ENCODE results near the gene MPND. TPM values are rescaled to one million over a fixed set of nuclear protein-coding genes. Genes with fewer than 3 reads are reported as not detected.

MPND gene
- total RNA-seq, 1 donor from 2014 or later: 25.2 TPM

DNA sequence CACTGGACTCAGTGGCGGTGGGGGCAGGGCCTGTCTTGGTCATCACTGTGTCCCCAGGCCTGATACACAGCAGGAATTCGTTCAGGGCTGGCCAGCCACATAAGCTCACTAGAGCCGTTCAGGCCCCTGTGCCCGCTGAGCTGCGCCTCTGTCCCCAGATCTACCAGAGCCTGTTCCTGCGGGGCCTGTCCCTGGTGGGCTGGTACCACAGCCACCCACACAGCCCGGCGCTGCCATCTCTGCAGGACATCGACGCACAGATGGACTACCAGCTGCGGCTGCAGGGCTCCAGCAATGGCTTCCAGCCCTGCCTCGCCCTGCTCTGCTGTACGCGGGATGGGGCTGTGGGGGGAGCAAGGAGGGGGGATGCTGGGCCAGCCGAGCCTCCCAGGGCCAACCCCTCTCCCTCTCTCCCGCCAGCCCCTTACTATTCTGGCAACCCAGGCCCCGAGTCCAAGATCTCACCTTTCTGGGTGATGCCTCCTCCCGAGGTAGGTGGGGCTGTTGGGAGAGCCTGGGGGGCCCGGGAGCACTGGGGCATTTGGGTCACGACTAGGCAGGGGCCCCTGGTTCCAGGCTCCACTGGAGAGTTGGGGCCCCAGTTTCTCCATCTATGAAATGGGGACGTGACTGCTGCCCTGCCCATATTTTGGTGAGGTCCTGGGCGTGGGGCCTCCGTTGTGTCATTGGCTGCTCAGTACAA lies 13.9 kb downstream of the MPND start:
- TF ChIP-seq, protein P1, sequence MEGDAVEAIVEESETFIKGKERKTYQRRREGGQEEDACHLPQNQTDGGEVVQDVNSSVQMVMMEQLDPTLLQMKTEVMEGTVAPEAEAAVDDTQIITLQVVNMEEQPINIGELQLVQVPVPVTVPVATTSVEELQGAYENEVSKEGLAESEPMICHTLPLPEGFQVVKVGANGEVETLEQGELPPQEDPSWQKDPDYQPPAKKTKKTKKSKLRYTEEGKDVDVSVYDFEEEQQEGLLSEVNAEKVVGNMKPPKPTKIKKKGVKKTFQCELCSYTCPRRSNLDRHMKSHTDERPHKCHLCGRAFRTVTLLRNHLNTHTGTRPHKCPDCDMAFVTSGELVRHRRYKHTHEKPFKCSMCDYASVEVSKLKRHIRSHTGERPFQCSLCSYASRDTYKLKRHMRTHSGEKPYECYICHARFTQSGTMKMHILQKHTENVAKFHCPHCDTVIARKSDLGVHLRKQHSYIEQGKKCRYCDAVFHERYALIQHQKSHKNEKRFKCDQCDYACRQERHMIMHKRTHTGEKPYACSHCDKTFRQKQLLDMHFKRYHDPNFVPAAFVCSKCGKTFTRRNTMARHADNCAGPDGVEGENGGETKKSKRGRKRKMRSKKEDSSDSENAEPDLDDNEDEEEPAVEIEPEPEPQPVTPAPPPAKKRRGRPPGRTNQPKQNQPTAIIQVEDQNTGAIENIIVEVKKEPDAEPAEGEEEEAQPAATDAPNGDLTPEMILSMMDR (IDR thresholded peaks at IDR 0.05): no peak
- DNase-seq (no peak), ATAC-seq (ENCODE audit: low read depth) (no peak)
- Mint-ChIP-seq H3K9me3 (no peaks in the 10 kb centered on the region), H3K4me1 (peaks cover 2% of the 10 kb centered on the region), H3K36me3 (ENCODE audit: low read depth) (peaks cover 29% of the 10 kb centered on the region), H3K27me3 (no peaks in the 10 kb centered on the region), H3K27ac (no peak overlapping the region), H3K4me3 (no peak overlapping the region)
- CTCF ChIA-PET: no interaction called here
- POLR2A ChIA-PET: interaction anchor here (0.7 kb wide), 1 partner anchor 84 kb away, joined by 5 read pairs; no protein-coding TSS in a partner anchor
- intact Hi-C loops (cut with micrococcal nuclease): no loop called here

DNA sequence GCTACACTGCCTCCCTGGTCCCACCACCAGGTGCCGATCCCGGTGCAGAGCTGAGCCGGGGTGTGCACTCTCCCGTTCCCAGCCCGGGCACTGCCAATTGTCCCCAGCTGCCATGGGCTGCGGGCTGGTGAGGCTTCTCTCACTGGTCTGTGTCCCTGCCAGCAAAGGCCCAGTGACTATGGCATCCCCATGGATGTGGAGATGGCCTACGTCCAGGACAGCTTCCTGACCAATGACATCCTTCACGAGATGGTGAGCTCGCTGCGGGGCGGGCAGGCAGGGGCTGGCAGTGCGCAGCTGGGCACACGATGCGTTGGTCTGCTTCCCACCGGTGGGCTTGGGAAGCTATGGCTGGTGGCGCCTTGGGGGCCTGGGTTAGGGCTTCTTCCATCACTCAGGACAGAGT lies 14.6 kb downstream of the MPND start:
- TF ChIP-seq, protein P1 (IDR thresholded peaks at IDR 0.05): no peak
- ChIA-PET POLR2A (no interaction called here), CTCF (no interaction called here)

DNA sequence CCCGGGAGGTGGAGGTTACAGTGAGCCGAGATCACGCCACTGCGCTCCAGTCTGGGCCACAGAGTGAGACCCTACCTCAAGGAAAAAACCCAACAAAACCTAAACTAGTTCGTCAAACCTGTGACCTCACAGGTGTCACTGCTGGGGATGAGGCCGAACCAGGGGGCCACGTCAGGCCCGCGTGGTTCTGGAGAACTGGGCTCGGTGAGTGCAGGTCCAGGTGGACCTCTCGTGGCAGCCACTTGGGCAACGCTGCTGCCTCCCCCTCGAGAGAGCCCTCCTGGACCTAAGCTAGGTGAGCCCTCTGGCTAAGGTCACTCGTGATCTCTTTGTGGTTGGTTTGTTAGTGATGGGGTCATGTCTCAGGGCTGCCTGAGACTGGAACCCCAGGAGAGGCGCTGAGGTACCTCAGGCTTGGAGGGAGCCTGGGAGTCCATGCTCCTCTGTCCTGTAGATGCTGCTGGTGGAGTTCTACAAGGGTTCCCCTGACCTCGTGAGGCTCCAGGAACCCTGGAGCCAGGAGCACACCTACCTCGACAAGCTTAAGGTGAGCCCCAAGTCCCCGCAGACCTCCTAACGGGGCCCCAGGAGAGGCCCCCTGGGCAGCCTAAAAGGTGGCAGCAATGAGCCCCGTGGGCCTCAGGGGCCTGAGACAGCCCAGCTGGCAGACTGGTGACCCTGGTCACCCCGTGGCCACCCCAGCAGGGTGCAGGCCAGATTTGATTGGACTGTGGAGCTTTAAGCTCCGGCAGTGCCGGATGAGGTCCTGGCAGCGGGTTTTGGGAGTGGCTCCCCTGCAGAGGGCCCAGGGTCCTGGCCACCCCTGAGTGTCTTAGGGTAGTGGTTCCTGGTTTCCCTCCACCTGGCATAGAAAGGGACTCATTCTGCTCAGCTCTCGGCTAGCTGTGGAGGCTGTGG lies 15.6 kb downstream of the MPND start:
- ATAC-seq (ENCODE audit: low read depth) (no peak), DNase-seq (no peak)
- H3K27me3 Mint-ChIP-seq: no peaks in the 10 kb centered on the region
- TF ChIP-seq, protein P1 (IDR thresholded peaks at IDR 0.05): no peak
- ChIA-PET POLR2A (no interaction called here), CTCF (no interaction called here)
- no peaks in the 10 kb centered on the region for H3K9me3 Mint-ChIP-seq
- H3K27ac Mint-ChIP-seq: no peak overlapping the region
- intact Hi-C loops (cut with micrococcal nuclease): no loop called here
- peaks cover 42% of the 10 kb centered on the region for H3K36me3 Mint-ChIP-seq (ENCODE audit: low read depth)
- H3K4me3 Mint-ChIP-seq: no peak overlapping the region
- no peaks in the 10 kb centered on the region for H3K4me1 Mint-ChIP-seq

More for the DNA sequence above, 14.6 kb downstream of the MPND start:
- ATAC-seq (ENCODE audit: low read depth): no peak
- DNase-seq: no peak
- Mint-ChIP-seq H3K4me3 (no peak overlapping the region), H3K4me1 (no peaks in the 10 kb centered on the region), H3K27me3 (no peaks in the 10 kb centered on the region), H3K27ac (no peak overlapping the region), H3K9me3 (no peaks in the 10 kb centered on the region), H3K36me3 (ENCODE audit: low read depth) (peaks cover 35% of the 10 kb centered on the region)
- intact Hi-C loops (cut with micrococcal nuclease): no loop called here

DNA sequence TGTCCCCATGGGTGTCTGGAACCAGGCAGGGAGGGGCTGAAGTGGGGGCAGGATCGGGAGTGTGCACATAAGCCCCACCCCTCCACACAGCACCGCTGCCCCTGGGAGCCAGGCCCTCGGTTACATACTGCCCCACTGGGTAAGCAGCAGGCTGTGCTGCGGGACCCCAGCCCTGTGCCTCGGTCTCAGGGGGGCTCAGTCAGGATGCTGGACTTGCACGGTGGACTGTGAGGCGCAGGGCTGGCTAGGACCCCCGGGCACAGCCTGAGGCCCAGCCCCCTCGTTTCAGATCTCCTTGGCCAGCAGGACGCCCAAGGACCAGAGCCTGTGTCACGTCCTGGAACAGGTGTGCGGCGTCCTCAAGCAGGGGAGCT lies 16.3 kb downstream of the MPND start:
- H3K27ac Mint-ChIP-seq: no peak overlapping the region
- no peaks in the 10 kb centered on the region for H3K27me3 Mint-ChIP-seq
- H3K9me3 Mint-ChIP-seq: no peaks in the 10 kb centered on the region
- no peaks in the 10 kb centered on the region for H3K4me1 Mint-ChIP-seq
- no peak overlapping the region for H3K4me3 Mint-ChIP-seq
- TF ChIP-seq, protein P1 (IDR thresholded peaks at IDR 0.05): no peak
- no peak for ATAC-seq (ENCODE audit: low read depth)
- no peak for DNase-seq
- CTCF ChIA-PET: no interaction called here
- POLR2A ChIA-PET: no interaction called here
- peaks cover 42% of the 10 kb centered on the region for H3K36me3 Mint-ChIP-seq (ENCODE audit: low read depth)
- intact Hi-C loops (cut with micrococcal nuclease): no loop called here

DNA sequence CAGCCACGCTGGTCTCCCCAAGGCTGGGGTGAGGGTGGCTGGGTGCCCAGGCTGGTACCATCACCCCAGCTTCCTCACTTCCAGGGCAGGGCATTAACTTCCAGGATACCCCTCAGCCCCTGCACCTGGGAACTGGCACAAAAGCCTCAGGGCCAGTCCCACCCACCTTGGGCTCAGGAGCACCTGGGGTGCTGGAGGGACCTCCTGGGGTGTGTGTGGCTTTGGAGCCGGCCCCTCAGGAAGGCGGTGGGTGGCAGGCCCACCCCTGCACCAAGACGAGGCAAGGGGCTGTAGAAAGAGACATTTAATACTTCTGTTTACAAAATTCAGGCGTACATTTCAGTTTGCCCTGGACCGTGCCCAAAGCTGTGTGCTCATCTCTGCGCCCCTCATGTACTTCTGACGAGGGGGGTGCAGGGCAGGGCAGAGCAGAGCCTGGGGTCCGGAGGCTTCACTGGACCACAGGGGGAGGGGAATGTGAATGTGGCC lies 16.8 kb downstream of the MPND start:
- ChIA-PET CTCF (no interaction called here), POLR2A (no interaction called here)
- no peak overlapping the region for H3K4me3 Mint-ChIP-seq
- DNase-seq (no peak), ATAC-seq (ENCODE audit: low read depth) (no peak)
- H3K27ac Mint-ChIP-seq: no peak overlapping the region
- TF ChIP-seq, protein P1 (IDR thresholded peaks at IDR 0.05): no peak
- peaks cover 45% of the 10 kb centered on the region for H3K36me3 Mint-ChIP-seq (ENCODE audit: low read depth)
- intact Hi-C loops (cut with micrococcal nuclease): no loop called here
- no peaks in the 10 kb centered on the region for H3K4me1 Mint-ChIP-seq
- no peaks in the 10 kb centered on the region for H3K9me3 Mint-ChIP-seq
- H3K27me3 Mint-ChIP-seq: no peaks in the 10 kb centered on the region

All from activated B cell treated with CpG ODN at 0.5 μM for 24 hours (primary cell).